KMS-11 (cell line): Measurements from ENCODE around the gene KRT79.
A peak's percentile ranks its signal among the peaks of the same experiment; 100 is the strongest.
"Not testable (repeated sequence)": the region's sequence is repeated elsewhere in the genome, so short reads cannot be mapped to it uniquely, and the experiment has no call there.

Experiments used
- H2AFZ ChIP-seq: fragments of 200-600 bp; sonication (generic); 2 replicates; pipeline ENCODE4 v1.6.1; 2016; ENCODE audit warnings: antibody characterized with exemption, mixed run types, low read depth
- H3K27ac ChIP-seq: fragments of 200-600 bp; sonication (generic); 2 replicates; pipeline ENCODE4 v1.6.1; 2016; ENCODE audit warnings: mild to moderate bottlenecking, mixed run types
- H3K27me3 ChIP-seq: fragments of 200-600 bp; sonication (generic); 2 replicates; pipeline ENCODE4 v1.6.1; 2017; ENCODE audit warnings: mild to moderate bottlenecking, low read depth, mixed run types, moderate library complexity; ENCODE audit not compliant: insufficient read depth
- H3K36me3 ChIP-seq: fragments of 200-600 bp; sonication (generic); 2 replicates; pipeline ENCODE4 v1.6.1; 2017; ENCODE audit warnings: mild to moderate bottlenecking, mixed run types; ENCODE audit not compliant: insufficient read depth
- H3K4me1 ChIP-seq: fragments of 200-600 bp; sonication (generic); 2 replicates; pipeline ENCODE4 v1.6.1; 2016; ENCODE audit warnings: mild to moderate bottlenecking, low read depth, mixed run types; ENCODE audit not compliant: poor library complexity, severe bottlenecking
- H3K4me2 ChIP-seq: fragments of 200-600 bp; sonication (generic); 2 replicates; pipeline ENCODE4 v1.7.0; 2016; ENCODE audit warnings: mild to moderate bottlenecking, mixed run types
- H3K4me3 ChIP-seq: fragments of 200-600 bp; sonication (generic); IDR thresholded peaks from 2 replicates; pipeline ENCODE4 v1.6.1; 2017; ENCODE audit warnings: low read depth, low read length, mixed read lengths; ENCODE audit not compliant: insufficient read depth
- H3K79me2 ChIP-seq: fragments of 200-600 bp; sonication (generic); 2 replicates; pipeline ENCODE4 v1.6.1; 2016; ENCODE audit warnings: low read depth, mixed run types; ENCODE audit not compliant: insufficient read depth
- H3K9ac ChIP-seq: fragments of 200-600 bp; sonication (generic); 2 replicates; pipeline ENCODE4 v1.6.1; 2016; ENCODE audit warnings: mild to moderate bottlenecking, mixed run types
- H4K20me1 ChIP-seq: fragments of 200-600 bp; sonication (generic); 2 replicates; pipeline ENCODE4 v1.6.1; 2016; ENCODE audit warnings: mild to moderate bottlenecking, mixed run types; ENCODE audit not compliant: insufficient read depth
- TF ChIP-seq, protein P1 (sequence below): fragments of 200-600 bp; sonication (generic); conservative IDR thresholded peaks from 2 replicates; pipeline ENCODE4 v1.6.1; 2017; ENCODE audit warnings: low read depth, mild to moderate bottlenecking, antibody characterized with exemption, low read length, moderate library complexity, mixed read lengths

Gene KRT79

DNA sequence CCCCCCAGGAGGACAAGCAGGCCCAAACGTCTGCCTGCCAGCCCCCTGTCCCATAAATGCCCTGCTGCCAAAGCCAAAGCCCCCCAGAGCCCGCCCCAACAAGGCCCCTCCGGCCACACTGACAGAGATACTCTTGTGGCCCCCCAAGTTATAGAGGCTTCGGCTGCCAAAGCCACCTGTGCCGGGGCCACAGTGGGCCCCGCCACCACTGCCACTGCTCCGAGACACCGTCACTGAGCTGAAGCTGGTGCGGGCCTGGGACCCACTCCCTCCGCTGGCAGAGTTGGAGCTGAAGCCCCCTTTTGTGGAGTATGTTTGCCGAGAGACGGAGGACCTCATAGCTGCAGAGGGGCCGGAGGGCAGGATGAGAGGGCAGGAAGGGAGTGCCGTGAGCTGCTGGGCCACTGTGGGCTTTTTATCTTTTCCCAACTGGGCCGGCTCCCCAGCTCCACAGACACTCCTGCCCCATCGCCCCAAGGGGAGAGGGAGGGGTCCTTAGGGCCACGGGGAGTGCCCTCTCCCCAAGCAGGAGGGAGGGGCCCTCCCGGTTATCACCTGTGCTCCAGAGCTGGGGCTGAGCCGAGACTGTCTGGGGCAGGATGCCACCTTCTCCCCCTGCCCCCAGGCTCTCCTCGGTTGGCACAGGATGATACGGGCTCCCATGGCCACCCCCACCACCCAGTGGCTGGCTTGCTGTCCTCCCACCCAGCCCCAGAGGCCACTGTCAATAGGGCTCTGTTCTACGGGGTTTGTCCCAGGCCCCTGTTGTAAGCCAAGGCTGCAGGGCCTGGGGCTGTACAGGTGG is at the start of gene KRT79:
Gene KRT79, minus strand, starts transcription at position 390 of the 805 bp plus-strand sequence. Its CDS starts 51 bp downstream, at position 339.
- no peaks in the 10 kb centered on the region for H4K20me1 ChIP-seq
- no peak within 1 kb of the TSS for H2AFZ ChIP-seq
- TF ChIP-seq, protein P1, sequence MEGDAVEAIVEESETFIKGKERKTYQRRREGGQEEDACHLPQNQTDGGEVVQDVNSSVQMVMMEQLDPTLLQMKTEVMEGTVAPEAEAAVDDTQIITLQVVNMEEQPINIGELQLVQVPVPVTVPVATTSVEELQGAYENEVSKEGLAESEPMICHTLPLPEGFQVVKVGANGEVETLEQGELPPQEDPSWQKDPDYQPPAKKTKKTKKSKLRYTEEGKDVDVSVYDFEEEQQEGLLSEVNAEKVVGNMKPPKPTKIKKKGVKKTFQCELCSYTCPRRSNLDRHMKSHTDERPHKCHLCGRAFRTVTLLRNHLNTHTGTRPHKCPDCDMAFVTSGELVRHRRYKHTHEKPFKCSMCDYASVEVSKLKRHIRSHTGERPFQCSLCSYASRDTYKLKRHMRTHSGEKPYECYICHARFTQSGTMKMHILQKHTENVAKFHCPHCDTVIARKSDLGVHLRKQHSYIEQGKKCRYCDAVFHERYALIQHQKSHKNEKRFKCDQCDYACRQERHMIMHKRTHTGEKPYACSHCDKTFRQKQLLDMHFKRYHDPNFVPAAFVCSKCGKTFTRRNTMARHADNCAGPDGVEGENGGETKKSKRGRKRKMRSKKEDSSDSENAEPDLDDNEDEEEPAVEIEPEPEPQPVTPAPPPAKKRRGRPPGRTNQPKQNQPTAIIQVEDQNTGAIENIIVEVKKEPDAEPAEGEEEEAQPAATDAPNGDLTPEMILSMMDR, result no peak
- H3K27ac ChIP-seq, result no peak within 1 kb of the TSS
- peaks cover 76% of the 10 kb centered on the region for H3K27me3 ChIP-seq
- no peak within 1 kb of the TSS for H3K4me3 ChIP-seq
- no peaks in the 10 kb centered on the region for H3K4me1 ChIP-seq
- H3K79me2 ChIP-seq, result no peaks in the 10 kb centered on the region
- H3K36me3 ChIP-seq, result no peaks in the 10 kb centered on the region
- H3K4me2 ChIP-seq, result no peak within 1 kb of the TSS
- no peak within 1 kb of the TSS for H3K9ac ChIP-seq

DNA sequence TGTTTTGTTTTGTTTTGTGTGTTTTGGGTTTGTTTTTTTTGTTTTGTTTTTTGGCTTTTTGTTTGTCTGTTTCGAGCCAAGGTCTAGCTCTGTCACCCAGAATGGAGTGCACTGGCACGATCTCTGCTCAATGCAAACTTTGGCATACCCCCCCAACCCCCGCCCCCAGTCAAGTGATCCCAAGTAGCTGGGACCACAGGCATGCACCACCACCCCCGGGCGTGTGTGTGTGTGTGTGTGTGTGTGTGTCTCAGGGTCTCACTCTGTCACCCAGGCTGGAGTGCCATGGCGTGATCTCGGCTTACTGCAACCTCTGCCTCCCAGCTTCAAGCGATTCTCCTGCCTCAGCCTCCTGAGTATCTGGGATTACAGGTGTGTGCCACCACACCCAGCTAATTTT is 46.4 kb upstream of the KRT79 start:
- H2AFZ ChIP-seq, result peak overlapping the region; percentile 90; the same call in 1 of the 2 replicates
- not testable (repeated sequence) for H3K27ac ChIP-seq, H4K20me1 ChIP-seq, H3K4me3 ChIP-seq, H3K36me3 ChIP-seq, H3K9ac ChIP-seq, H3K79me2 ChIP-seq, H3K27me3 ChIP-seq, H3K4me2 ChIP-seq
- H3K4me1 ChIP-seq, result peaks cover 28% of the 10 kb centered on the region

DNA sequence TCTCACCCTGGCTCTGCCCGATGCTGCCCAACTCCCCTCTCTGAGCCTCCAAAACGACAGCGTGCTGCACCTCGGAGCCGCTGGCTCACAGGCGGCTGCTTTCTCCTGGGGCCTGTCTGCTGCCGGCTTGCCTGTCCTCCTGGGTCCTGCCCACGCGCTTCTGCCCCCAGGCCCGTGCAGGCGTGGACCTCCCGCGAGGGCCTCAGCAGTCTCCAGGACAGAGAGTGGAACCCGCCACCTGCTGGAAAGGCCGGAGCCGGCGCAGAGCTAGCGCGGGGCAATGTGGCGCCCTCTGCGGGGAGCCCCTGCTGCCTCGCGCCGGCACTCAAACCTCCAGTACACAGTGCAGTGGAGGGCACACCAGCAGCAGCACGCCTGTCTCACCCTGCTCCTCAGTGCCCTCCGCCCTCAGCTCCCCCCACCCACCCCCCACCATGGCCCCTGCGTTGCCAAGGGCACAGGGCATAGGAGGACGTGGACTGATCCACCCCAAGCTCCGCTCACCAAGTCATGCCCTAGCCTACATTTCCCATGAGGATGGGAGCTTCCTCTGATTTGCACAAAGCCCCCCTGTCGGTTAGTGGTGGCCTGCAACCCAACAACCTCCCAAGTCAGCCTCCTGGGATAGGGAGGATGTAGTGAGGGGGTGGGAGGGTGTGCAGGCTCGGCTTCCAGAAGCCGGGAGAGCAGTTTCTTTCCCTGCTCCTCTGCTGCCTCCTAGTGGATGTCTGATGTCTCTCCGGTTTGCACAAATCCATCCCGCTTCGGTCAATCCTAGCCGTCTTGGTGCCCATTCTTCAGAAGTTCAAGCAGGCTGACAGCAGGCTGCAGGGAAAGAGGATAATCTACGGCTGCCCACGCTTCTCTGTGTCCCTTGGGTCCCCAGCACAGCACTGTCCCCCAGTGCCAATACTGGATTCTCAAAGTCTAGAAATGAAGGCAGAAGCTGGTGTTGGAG is 45.6 kb upstream of the KRT79 start:
- H3K36me3 ChIP-seq, result no peaks in the 10 kb centered on the region
- no peak overlapping the region for H3K4me3 ChIP-seq
- H3K9ac ChIP-seq, result peak overlapping the region; percentile 35; the same call in 1 of the 2 replicates
- peak overlapping the region; percentile 90 for H2AFZ ChIP-seq
- no peaks in the 10 kb centered on the region for H3K79me2 ChIP-seq
- H3K4me2 ChIP-seq, result peak overlapping the region; percentile 83
- H4K20me1 ChIP-seq, result no peaks in the 10 kb centered on the region
- TF ChIP-seq, protein P1, result peak; percentile 93
- no peaks in the 10 kb centered on the region for H3K27me3 ChIP-seq
- peaks cover 33% of the 10 kb centered on the region for H3K4me1 ChIP-seq
- no peak overlapping the region for H3K27ac ChIP-seq

DNA sequence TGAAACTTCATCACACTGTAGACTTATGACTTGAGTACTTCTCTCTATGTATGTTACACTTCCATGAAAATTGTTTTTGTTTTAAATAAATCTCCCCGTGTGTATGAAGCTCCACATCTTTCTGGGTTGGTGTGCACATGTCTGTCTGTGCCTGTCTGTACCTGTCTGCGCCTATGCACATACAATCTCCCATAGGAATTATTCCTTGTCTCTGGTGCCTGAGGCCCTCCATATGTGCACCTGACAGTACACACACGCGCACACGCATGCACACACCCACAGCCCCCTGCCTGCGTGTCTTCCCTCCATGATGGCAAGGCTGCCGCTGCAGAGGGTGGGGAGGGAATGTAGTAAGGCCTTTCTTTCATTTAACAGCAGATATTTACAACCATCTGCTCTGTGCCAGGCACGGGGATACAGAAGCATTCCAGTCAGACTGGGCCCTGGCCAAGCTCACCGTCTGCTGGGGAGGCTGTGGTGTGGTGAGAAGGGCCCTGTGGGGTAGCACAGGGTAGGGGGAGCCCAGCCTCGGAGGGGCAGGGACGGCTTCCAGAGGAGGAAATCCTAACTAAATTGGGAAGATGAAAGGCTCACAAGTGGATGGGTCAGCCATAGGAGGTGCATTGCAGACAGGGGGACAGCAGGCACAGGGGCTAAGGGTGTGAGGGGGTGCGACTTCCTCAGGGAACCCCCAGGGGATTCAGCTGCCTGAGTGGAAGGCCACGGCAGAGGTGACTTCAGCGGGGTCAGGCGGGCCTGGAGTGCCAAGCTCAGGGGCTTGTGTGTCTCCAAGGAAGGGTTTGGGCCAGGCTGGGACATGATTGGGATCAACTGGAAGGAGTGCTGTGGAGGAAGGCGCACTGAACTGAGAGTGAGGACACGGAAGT is 44.6 kb upstream of the KRT79 start:
- Histone ChIP-seq H3K27ac (no peak overlapping the region), H3K4me3 (no peak overlapping the region), H3K27me3 (no peaks in the 10 kb centered on the region), H3K79me2 (no peaks in the 10 kb centered on the region), H3K9ac (peak overlapping the region; percentile 35; the same call in 1 of the 2 replicates), H3K4me1 (peaks cover 39% of the 10 kb centered on the region), H2AFZ (peak overlapping the region; percentile 90), H3K4me2 (peak overlapping the region; percentile 83; the same call in 1 of the 2 replicates), H3K36me3 (no peaks in the 10 kb centered on the region), H4K20me1 (no peaks in the 10 kb centered on the region)
- TF ChIP-seq, protein P1, result no peak
